Measurements from ENCODE around the gene NCDN.

- TF ChIP-seq POLR2AphosphoS5 (IDR thresholded peaks at IDR 0.05; ENCODE audit: low read depth, low read length) (0 out of 2 replicates have a peak, but pooled peaks have one; percentile 24), SPI1 (IDR thresholded peaks at IDR 0.05; ENCODE audit: low read depth, low read length) (no peak), TAF1 (IDR thresholded peaks at IDR 0.05; ENCODE audit: low read depth, low read length) (no peak), POLR2A (IDR thresholded peaks at IDR 0.05; ENCODE audit: low read depth, low read length) (no peak), PAX5 (IDR thresholded peaks at IDR 0.05; ENCODE audit: insufficient read depth, low read length, severe bottlenecking) (no peak)
These were observed 3.8 kb downstream of the NCDN start for GRCh38 chr1:35561297-35561971.
